GM18519 (cell line): ENCODE results near the gene DAB1.

ENCODE experiments used
- ATAC-seq: cut with Tn5 transposase; IDR thresholded peaks from one replicate; pipeline ENCODE4 v1.9.1; 2021; ENCODE audit warnings: mild to moderate bottlenecking, moderate library complexity; ENCODE audit not compliant: unreplicated experiment, low FRiP score

Gene DAB1

DNA sequence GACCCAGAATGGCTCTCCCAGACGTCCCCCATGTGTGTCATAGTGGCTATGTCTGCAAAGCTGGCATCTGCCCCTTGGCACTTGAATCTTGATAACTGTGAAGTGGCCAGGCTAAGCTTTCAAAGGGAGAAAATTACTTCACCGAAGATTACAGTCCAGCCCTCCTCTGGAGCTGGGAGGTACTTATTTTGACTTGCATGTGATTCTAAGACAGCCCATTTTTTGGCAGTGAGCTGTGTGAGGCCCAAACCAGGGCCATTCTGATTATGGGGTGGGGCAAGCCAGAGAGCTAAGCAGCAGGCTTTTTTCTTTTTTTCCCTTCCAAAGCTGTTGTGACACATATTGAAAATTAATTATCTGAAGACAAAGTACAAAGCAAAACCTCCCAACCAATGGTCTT is 415.9 kb downstream of the DAB1 start:
- ATAC-seq: no peak

DNA sequence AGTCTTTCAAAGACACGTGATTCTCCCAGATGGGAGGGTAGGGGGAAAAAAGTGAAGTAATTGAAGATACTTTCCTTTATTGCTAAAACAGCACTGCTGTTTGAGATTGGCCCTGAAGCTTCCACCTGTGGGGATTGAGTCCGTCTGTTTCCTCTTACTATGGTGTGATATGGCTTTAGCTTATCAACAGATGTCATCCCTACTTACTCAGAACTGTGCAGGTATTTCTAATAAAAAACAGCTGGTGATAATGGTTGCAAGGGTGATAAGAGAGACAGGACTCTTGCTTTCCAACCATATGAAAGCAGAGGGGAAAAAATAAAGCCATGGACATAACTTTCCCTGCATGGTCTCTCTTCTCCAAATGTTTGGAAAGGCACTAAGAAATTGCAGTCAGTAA is 416.4 kb downstream of the DAB1 start:
- no peak for ATAC-seq

DNA sequence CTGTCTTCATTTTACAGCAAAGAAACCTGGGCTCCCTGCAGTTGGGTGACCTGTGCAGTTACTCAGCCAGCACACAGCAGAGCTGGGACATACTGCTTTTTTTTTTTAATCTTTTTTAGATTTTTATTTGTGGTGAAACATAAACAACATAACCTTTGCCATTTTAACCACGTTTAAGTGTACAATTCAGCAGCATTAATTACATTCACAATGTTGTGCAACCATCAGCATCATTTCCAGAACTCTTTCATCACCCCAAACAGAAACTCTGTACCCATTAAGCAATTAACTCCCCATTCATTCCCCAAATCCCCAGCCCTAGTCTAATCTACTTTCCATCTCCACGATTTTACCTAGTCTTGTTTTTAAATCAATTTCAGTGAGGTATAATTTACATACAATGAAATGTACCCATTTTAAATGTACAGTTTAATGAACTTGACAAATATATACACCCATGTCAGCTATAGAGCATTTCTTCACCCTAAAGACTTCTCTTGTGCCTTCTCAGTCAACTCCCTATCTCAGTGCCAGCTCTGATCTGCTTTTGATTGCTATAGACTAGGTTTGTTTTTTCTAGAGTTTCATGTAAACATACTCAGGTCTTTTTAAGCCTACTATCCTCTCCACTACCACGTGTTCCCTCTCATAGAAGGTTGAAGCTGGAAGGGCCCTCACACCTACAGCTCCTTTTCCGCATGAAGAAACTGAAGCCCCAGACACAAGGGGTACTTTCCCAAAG is 420.3 kb downstream of the DAB1 start:
- no peak for ATAC-seq

DNA sequence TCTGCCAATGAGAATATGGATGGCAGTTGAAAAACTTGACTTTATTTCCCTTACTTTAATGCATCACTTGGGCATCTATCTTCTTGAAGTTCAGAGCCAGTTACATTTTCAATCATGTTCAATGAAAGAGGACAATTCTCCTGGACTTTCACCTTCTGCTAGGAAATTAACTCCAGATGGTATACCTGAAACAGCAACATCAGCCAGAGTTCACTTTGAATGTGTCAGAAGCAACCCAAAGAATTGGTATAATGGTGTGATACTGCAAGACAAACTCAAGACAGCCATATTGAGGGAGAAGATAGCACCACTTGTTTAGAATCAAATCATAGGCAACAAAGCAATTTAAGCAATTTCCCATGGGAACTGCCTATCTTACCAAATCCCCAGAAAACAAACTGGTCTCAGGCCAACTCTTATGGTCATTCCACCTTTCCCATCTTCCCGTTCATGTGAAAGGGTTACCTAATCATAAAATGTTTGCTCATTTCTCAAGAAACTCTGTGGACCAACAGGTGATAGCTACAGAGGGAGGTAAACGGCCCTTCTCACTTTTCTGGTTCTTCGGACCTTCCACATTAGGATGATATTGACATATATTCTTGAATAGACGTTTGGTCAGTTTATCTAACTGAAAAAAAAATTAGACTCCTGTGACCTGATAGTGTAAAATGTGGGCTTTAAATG is 428.3 kb downstream of the DAB1 start:
- no peak for ATAC-seq

DNA sequence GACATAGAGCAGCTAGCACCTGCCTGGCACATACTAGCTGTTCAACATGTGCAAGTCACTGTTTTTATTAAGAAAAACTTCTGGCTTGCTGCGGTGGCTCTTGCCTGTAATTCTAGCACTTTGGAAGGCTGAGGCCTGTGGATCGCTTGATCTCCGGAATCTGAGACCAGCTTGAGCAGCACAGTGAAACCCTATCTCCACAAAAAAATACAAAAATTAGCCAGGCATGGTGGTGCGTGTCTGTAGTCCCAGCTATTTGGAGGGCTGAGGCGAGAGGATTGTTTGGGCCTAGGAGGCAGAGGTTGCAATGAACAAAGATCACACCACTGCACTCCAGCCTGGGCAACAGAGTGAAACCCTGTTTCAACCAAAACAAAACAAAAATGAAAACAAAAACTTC is 430.4 kb downstream of the DAB1 start:
- ATAC-seq: no peak

DNA sequence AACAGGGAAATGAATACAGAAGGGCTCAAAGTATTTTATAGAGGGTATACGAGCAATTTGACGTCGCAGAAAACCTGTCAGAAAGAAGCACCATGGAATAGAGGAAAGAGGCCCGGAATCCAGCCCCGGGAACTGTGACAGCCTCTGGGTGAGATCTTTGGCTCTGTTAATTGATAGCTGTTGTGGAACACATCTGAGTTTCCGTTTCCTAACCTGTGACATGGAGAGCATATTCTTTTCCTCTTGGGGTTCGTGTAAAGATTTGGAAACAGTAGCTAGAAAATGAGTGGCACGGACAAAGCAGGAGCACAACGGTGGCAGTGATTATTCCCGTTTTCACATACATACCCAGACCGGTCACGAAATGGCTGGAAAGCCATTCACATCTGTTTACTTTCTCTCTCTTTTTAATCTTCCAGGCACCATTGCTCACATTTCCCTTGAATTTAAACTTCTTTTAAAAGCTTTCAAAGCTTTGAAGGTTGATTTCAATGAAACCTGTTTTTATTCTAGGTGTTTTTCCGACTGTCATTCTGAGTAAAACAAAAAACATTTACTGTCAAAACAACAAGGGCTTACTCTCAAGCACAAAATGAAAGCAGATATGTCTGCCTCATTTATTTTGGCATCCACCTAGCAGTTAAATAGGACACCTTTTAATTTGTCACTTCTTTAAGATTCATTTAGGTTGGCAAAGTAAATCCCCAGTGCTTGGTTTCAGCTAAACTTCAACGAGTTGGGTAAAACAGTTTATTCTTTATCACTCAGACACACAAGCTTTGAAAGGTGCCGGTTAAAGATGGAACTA is 431.3 kb downstream of the DAB1 start:
- ATAC-seq: no peak

DNA sequence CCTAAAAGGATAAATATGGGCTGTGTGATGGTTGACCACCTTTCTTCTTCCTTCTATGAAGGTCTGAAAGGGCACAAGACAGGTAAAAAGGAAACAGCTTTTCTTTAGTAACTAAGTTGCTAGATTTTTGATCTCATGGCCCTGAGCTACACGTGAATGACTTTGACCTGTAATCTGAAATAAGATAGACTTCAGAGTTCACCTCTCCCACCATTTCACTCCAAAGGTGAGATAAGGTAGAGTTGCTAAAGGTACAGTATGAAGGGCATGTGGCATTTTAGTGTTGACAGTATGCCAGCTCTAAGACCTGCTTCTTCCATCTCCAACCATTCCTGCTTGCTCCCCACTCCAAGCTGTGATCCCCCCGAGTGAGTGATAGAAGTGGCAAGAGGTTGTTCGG is 432.3 kb downstream of the DAB1 start:
- no peak for ATAC-seq

DNA sequence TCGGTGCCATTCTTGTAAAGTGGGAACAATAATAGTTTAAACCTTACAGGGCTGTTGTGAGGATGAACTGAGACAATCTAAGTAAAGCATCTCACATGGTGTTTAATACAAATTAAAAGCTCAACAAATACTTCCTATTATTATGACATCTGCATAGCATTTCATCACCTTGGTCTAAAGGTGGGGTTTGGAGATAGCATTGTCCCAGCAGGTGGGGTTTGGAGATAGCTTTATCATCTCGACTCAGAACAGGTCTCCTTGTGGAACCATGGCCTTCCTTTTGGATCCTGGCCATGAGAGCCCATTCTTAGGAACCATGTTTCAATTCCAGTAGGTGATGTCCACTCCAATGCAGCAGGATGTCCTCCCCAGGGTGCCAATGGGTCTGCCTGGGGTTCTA is 437.5 kb downstream of the DAB1 start:
- ATAC-seq: no peak

DNA sequence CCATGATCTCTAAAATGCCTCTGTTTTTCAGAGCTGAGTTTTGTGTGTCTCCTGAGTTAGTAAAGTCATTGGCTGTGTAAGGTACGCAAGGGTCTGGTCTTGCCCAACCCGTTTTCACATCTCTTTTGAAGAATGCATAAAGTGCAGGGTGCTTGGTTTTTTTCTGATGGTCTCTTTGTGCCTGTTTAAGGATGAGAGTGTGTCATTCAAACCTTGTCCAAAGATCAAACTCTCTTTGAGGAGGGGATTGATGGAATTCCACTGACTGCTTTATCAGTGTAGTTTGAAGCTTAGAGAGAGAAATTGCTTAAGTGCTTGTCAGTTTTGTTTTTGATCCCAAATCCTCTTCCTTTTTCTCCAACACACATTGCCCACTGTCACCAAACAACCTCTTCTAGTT is 438.0 kb downstream of the DAB1 start:
- ATAC-seq: no peak

DNA sequence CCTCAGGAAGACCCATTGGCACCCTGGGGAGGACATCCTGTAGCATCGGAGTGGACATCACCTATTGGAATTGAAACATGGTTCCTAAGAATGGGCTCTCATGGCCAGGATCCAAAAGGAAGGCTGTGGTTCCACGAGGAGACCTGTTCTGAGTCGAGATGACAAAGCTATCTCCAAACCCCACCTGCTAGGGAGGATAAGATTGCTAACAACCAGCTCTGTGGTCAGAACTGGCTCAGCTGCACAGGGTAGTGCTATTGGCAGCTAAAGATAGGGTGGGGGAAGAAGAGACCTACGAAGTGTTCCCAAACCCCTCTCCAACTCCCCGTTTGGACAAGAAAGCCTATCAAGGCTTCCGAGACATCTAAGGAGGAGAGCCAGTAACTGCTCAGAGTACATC is 440.4 kb downstream of the DAB1 start:
- ATAC-seq: no peak

DNA sequence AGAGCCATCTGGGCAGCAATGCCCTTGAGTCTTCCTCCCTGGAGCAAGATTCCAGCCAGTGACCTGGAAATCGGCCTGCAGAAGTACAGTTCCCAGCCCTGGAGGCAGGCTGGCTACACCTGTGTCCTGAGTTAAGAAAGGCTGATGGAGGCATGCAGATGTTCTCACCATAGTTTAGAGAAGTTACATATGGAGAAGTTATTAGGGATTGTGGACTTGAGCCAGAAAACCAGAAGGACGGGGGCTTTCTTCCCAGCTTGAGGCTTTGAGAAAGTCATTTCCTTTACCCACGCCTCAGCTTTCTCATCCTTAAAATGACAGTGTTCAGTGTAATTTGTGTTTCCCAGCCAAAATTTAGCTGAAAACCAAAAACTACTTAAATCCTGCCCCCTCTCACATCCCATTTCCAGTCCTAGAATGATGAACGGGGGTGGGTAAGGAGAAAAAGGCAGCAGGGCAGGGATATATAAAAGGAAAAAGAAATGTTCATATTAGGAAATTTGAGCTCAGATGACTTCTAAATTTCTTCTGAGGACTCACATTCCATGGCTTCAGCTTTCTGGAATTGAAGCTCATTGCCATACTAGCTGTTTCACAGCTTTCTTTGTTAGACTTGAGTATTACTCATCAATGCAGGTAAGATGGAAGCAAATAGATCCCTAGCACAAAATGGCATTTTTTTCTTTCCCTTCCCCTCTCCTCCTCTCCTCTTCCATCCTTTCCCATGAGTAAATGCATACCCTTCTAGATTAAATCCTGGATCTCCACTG is 443.7 kb downstream of the DAB1 start:
- ATAC-seq: no peak

DNA sequence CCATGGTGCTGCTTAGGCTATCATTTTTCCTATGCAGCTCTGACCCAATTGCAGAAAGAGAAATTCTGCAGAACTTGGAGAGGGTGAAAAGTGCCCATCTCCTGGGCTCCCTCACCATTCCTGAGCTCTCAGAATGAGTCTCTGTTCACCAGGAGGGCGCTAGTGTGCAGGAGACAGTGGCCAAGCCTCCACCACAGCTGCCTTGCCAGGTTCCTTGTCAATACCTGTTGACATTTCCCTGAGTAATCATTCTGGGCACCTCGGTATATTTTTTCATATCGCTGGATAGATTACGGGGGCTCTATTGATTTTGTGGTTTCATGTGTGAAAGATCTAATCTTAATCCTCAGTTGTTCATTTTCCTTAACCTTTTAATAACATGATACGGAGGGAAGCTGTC is 445.0 kb downstream of the DAB1 start:
- no peak for ATAC-seq

DNA sequence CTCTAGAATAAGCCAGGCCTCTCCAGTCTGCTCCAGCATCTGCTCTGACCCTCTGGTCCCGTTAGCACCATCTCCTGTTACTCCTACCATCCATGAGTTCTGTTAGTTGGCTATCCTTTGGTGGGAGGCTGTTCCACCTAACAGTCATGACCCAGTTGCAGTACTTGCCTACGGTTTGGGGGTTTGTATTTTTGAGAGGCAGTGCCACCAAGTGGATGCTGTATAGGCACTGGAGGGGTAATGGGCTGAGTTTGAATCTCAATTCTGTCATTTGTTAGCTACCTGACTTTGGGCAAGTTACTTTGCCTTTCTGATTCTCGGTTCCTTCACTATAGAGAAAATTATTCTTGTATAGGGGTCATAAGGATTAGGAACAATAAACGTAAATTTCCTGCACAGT is 445.9 kb downstream of the DAB1 start:
- no peak for ATAC-seq

DNA sequence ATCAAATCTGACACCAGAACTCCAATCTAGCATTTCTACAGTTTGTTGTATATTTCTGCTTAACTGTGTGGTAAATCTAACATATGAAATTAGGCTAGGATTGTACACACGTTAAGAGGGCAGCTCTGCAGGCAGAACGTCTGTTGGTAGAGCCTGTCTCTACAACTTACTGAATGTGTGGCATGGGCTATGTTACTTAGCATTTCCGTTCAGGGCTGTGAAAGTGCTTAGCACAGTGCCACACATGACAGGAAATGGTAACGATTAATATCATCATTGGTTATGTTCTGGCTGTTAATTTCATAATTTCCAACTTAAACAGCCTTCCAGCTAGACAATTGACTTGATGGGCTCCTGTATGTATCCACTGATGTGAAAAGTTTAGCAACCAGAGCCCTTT is 448.4 kb downstream of the DAB1 start:
- no peak for ATAC-seq

DNA sequence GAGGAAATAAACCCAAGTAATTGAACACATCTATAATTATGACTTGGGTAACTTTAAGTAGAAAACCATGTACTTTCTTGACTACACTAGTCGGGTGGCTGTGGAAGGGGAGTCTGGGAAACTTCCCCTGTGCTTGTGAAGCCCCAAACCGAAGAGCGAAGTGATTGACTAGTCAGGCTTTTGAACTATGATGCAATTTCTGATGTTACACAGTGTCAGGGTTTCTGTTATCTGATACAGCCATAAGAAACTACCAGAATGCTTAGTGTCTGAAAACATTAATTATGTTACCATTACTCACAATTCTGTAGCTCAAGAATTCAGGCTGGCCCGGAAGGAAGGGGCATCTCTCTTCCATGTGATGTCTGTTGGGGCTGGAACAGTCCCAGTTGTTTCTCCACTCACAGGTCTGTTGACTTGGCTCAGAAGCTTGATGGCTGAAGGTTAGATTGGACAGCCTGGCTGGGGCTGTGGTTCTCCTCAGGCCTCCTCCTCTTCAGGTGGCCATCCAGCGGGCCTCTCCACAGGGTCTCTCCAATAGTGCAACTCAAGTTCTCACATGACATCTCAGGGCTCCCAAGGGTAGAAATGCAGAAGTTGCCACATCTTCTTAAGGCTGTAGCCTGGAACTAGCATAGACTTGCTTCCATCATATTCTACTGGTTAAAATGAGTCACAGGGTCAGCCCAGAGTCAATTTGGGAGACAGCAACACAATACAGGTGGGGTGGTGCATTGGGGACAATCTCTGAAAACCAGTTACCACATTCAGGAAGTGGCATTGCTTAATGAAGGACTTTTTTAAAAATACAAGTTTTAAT is 449.7 kb downstream of the DAB1 start:
- ATAC-seq: no peak

DNA sequence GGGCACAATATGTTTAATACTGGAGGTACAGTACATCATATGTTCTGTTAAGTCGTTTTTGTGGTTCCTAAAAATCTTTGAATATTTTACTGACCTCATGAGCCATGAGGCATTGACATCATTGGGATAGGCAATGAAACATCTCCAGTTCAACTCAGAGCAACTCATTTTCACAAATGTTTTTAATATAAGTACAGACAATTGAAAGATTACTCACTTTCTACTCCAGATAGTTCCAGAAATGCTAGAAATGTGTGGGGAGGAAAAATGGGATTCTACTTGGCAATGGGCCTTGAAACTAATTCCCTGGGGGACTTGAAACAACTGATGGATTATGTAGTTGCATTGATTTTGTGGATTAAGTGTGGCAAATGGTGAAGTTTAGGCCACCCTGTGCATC is 450.9 kb downstream of the DAB1 start:
- ATAC-seq: no peak

DNA sequence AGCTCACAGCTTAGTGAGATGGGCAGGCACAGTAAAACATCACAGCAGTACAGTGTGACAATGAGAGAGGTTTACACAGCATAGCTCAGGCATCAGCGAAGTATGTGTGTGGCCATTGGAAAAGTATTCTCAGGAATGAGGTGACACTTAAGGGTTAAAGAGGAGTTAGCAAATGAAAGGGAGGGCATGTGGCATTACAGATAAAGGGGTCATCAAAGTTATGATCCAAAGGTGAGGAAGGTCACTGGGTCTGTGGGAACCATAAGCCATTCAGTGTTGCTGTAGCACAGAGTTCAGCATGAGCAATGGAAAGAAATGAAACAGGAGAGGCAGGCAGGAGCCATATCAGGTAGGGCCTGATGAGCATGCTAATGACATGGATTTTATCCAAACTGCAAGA is 453.6 kb downstream of the DAB1 start:
- no peak for ATAC-seq

DNA sequence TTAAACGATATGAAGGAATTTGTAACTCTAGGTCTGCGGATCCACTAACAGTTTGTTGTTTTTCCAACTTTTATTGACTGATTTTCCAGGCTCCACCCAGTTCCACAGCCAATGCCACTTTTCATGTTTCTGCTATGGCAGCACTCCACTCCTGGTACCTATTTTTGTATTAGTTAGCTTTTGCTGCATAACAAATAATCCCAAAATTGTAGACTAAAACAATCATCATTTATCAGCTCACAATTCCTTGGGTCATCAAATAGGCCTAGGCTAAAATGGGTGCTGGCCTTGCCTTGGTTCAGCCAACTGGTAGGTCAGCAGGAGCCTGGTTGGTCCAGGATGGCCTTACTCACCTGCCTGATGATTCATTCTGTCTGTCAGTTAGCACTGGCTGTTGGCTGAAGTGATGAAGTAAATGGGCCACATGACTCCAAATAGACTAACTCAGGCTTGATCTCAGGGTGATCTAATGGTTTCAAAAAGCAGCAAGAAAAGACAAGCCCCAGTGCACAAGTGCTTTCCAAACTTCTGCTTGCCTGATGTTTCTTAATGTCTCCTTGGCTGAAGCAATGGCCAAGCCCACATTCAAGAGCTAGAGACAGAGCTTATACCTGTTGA is 454.9 kb downstream of the DAB1 start:
- ATAC-seq: no peak
